HepG2 (cell line): ENCODE data around the gene ARMH1. TPM values are rescaled to one million over a fixed set of nuclear protein-coding genes. Genes with fewer than 3 reads are reported as not detected.

Experiments
- ASH2L ChIP-seq: fragments of 300-600, 200-600 bp; sonication (generic); IDR thresholded peaks from 2 replicates; pipeline ENCODE4 v1.7.0; 2017; ENCODE audit warnings: low read depth, mild to moderate bottlenecking, moderate library complexity, mixed read lengths, low read length; ENCODE audit not compliant: insufficient read length
- DZIP1 ChIP-seq: sonication (generic); formaldehyde crosslinking; IDR thresholded peaks from 2 replicates; pipeline ENCODE4 v1.5.0; 2020; ENCODE audit warnings: mild to moderate bottlenecking, missing genetic modification reagents
- GLI4 ChIP-seq: sonication (generic); formaldehyde crosslinking; IDR thresholded peaks from 2 replicates; pipeline ENCODE4 v1.5.1; 2020; ENCODE audit warnings: missing genetic modification reagents, mild to moderate bottlenecking, moderate library complexity, borderline replicate concordance
- MEIS1 ChIP-seq: sonication (generic); formaldehyde crosslinking; IDR thresholded peaks from 2 replicates; pipeline ENCODE4 v1.9.0; 2021; ENCODE audit warnings: mild to moderate bottlenecking, missing genetic modification reagents, moderate library complexity, borderline replicate concordance
- NFE2L1 ChIP-seq: sonication (generic); formaldehyde crosslinking; IDR thresholded peaks from 2 replicates; pipeline ENCODE4 v1.4.0; 2020; ENCODE audit warnings: missing genetic modification reagents, mild to moderate bottlenecking, borderline replicate concordance
- UBTF ChIP-seq: sonication (generic); formaldehyde crosslinking; IDR thresholded peaks from 2 replicates; pipeline ENCODE4 v1.4.0; 2020; ENCODE audit warnings: mild to moderate bottlenecking, missing genetic modification reagents
- ZBTB3 ChIP-seq: sonication (generic); formaldehyde crosslinking; IDR thresholded peaks from 2 replicates; pipeline ENCODE4 v1.4.0; 2020; ENCODE audit warnings: low read depth, mild to moderate bottlenecking, moderate library complexity, missing genetic modification reagents, borderline replicate concordance
- ZNF709 ChIP-seq: sonication (generic); formaldehyde crosslinking; IDR thresholded peaks from 2 replicates; pipeline ENCODE4 v1.5.0; 2020; ENCODE audit warnings: mild to moderate bottlenecking, missing genetic modification reagents
- polyA plus RNA-seq, 8 experiments: library from polyadenylated mRNA; depleted of rRNA in 3 of 8; stranded (reverse) in 7 of 8; unstranded in 1 of 8; fragments of >200 nt; fragmentation: Illumina TruSeq in 4 of 8; extraction: Trizol in 4 of 8; gene quantifications; 2 replicates each; pipeline versions ENCODE4 v1.2.1 to v1.2.3, GENCODE V29; 2011 to 2016; ENCODE audit warnings: low read depth in 4 of 8, missing spikeins in 1 of 8, mixed read lengths in 1 of 8; ENCODE audit not compliant: insufficient read depth in 1 of 8
- total RNA-seq, 5 experiments: library from RNA; depleted of rRNA; stranded (reverse); fragments of >200 nt; fragmentation: Illumina TruSeq; extraction: Trizol; gene quantifications; 2 replicates each; pipeline ENCODE4 v1.2.3, GENCODE V29; 2016; ENCODE audit warnings: low read depth in 1 of 5
- TF ChIP-seq, protein P1 (sequence below): sonication (generic); formaldehyde crosslinking; IDR thresholded peaks from 2 replicates; pipeline ENCODE4 v1.4.0; 2020; ENCODE audit warnings: missing genetic modification reagents

The ARMH1 gene
- total and polyA plus RNA-seq, 2 of the 13 experiments (the other 11 are each of a cell fraction or from before 2014, with no cell fraction given), result 0.69 TPM; not detected in 1

- no peak for TF ChIP-seq UBTF
- TF ChIP-seq MEIS1 (CRISPR knock-in tag), result no peak
- no peak for TF ChIP-seq ASH2L
- TF ChIP-seq ZBTB3 (CRISPR knock-in tag), result no peak
- TF ChIP-seq DZIP1 (CRISPR knock-in tag), result no peak
- TF ChIP-seq, protein P1, sequence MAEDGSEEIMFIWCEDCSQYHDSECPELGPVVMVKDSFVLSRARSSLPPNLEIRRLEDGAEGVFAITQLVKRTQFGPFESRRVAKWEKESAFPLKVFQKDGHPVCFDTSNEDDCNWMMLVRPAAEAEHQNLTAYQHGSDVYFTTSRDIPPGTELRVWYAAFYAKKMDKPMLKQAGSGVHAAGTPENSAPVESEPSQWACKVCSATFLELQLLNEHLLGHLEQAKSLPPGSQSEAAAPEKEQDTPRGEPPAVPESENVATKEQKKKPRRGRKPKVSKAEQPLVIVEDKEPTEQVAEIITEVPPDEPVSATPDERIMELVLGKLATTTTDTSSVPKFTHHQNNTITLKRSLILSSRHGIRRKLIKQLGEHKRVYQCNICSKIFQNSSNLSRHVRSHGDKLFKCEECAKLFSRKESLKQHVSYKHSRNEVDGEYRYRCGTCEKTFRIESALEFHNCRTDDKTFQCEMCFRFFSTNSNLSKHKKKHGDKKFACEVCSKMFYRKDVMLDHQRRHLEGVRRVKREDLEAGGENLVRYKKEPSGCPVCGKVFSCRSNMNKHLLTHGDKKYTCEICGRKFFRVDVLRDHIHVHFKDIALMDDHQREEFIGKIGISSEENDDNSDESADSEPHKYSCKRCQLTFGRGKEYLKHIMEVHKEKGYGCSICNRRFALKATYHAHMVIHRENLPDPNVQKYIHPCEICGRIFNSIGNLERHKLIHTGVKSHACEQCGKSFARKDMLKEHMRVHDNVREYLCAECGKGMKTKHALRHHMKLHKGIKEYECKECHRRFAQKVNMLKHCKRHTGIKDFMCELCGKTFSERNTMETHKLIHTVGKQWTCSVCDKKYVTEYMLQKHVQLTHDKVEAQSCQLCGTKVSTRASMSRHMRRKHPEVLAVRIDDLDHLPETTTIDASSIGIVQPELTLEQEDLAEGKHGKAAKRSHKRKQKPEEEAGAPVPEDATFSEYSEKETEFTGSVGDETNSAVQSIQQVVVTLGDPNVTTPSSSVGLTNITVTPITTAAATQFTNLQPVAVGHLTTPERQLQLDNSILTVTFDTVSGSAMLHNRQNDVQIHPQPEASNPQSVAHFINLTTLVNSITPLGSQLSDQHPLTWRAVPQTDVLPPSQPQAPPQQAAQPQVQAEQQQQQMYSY, result no peak
- TF ChIP-seq NFE2L1 (CRISPR knock-in tag), result no peak
- TF ChIP-seq GLI4, result no peak
- no peak for TF ChIP-seq ZNF709 (CRISPR knock-in tag)
Observed at GRCh38 chr1:44717156-44717555, 42.6 kb downstream of the ARMH1 start (continued).
